Fibroblast of peridontal ligament (primary cell): ENCODE results near the gene NBEAL2.
A peak's percentile ranks its signal among the peaks of the same experiment; 100 is the strongest.

Experiments used
- DNase-seq: peaks from one replicate; pipeline ENCODE4 v3.0.0-alpha.2; 2010; ENCODE audit errors: extremely low read depth

Gene NBEAL2, protein sequence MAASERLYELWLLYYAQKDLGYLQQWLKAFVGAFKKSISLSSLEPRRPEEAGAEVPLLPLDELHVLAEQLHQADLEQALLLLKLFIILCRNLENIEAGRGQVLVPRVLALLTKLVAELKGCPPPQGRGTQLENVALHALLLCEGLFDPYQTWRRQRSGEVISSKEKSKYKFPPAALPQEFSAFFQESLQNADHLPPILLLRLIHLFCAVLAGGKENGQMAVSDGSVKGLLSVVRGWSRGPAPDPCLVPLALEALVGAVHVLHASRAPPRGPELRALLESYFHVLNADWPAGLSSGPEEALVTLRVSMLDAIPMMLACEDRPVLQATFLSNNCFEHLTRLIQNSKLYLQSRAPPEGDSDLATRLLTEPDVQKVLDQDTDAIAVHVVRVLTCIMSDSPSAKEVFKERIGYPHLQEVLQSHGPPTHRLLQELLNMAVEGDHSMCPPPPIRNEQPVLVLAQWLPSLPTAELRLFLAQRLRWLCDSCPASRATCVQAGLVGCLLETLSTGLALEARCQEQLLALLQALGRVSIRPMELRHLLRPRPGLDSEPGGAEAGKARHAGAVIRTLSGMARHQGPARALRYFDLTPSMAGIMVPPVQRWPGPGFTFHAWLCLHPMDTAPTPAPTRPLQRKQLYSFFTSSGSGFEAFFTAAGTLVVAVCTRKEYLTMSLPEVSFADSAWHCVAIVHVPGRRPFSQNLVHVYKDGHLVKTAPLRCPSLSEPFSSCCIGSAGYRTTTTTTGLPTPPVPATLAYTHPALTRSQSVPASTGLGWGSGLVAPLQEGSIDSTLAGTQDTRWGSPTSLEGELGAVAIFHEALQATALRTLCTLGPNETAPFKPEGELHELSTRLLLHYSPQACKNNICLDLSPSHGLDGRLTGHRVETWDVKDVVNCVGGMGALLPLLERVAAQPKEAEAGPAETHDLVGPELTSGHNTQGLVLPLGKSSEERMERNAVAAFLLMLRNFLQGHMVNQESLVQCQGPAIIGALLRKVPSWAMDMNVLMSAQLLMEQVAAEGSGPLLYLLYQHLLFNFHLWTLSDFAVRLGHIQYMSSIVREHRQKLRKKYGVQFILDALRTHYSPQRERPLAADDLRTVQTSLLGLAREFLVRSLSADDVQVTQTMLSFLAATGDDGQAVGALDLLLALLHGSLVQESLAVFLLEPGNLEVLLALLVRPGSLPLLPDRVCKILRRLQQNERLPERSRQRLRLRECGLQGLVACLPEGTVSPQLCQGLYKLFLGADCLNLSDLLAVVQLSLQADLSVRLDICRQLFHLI (N-terminal part only)

DNA sequence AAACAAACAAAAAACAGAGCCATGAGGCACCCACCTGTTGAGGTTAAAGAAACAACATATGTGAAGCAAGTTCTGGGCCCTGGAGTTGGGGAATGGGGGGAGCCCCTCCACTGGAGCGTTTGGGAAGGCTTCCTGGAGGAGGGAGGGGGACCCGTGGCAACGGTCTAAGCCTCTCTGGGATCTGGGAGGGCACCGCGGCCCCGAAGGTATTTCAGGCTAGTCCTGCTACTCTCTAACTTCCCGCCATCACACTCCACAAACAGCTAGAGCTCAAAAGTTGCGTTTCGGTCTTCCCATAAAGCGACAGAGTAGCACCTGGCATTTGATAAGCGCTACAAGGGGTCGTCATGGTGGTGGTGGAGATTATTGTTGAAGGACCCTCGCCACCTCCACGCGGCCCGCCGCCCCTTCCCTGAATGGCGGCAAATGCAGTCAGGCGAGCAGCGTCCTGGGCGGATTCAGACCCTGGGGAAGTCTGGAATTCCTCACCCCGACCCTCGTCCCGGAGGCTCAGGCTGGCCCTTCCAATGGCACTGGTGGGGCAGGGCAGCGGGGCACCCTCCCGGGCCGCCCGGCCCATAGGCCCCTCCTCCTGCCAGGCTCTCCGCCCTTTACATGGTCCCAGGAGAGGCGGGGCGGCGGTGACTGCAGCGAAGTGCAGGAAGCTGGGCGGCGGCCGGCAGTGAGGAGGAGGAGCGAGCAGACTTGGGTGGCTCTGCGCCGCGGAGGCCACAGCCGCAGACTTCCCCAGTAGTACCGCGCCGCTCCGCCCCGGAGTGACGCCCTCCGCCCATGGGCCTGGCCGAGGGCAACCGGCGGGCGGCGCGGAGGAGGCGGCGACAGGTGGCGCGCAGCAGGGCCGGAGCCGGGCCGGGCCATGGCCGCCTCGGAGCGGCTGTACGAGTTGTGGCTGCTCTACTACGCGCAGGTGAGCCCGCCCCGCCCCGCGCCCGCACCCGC lies at the start of gene NBEAL2:
NBEAL2 (plus strand) TSS at position 682 of the 960 bp plus-strand sequence; CDS start at position 878, 196 bp downstream.
- DNase-seq = peak; percentile 75

DNA sequence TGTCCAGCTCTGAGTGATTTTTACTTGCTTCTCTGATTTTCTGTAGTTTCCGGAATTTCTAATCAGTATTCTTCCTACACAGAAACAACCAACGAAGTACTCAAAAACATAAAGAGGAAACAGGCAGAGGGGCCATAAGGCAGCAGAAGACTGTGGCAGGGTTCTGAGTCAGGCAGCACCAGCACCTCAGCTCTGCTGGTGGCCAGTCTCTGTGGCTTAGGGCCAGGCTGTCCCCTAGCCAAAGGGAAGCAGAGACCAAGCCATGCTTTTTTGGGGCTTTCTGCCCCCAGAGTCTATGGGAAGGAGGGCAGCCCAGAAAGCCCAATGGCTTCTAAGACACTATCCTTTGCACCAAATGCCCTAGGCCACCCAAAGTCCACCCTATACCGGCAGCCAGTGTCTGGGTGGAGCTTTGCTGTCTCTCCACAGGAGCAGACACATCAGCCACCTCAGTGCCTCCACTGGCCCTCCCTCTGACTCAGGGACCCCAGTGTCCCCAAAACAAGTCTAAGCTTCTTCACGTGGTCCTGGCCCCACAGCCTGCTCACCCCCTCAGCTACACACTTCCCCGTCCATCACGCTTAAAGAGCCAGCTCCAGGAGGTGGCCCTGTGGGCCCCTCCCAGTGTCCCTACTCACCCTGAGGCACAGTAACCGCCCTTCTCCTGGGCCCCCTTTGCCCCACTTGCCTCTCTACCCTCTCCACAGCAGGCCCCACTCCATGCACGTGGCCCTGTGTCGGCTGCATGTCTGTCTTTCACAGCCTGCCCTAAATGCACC lies 49.1 kb upstream of the NBEAL2 start:
- DNase-seq = no peak

DNA sequence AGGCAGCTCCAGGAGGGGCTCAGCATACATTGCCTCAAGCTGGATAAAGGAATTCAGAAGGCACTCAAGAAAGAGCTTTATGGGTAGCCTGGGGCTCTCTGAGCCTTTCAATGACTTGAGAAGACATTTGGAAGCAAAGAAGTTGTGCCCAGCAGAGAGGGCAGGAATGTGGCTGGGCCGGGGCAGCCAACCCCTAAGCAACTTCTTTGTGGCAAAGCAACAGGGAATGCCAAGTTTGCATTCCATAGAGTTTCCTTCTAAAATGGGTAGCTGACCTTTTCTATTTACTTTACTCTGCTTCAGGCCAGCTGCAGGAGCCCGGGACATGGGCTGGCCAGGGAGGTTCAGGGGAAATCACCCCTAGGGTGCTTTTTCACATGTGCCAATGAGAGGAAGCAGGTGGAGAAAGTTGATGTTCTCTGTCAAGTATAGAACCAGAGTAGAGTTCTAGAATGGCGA lies 48.5 kb upstream of the NBEAL2 start:
- no peak for DNase-seq

DNA sequence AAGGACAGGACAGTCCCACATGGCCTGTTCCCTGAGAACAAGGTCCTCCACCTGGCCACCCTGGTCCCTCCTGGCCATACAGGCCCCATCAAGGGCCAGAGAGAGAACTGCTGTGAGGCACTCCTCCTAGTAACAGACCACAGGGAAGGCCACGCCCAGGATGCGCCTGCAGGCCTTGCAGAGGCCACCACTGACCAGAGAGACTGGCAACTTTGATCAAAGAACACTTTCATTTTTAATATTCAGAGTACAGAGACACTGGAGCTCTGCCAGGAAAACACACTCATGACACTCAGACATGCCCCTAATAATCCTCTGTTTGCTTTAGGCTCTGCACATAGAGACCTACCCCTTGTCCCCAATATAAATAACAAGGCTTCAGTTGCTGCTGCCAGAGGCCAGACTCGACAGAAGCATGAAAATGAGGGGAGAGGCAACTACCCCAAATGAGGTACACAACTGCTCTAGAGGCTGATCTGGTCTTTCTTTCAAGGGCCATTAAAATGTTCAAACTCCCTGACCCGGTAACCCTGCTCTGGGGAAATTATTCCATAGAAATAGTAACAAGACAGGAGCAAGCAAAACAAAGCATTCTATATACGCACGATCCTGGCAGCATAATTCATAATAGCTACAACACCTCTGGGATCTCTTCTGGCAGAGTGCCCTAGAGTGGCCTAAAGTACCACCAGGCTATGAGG lies 47.7 kb upstream of the NBEAL2 start:
- DNase-seq = no peak

DNA sequence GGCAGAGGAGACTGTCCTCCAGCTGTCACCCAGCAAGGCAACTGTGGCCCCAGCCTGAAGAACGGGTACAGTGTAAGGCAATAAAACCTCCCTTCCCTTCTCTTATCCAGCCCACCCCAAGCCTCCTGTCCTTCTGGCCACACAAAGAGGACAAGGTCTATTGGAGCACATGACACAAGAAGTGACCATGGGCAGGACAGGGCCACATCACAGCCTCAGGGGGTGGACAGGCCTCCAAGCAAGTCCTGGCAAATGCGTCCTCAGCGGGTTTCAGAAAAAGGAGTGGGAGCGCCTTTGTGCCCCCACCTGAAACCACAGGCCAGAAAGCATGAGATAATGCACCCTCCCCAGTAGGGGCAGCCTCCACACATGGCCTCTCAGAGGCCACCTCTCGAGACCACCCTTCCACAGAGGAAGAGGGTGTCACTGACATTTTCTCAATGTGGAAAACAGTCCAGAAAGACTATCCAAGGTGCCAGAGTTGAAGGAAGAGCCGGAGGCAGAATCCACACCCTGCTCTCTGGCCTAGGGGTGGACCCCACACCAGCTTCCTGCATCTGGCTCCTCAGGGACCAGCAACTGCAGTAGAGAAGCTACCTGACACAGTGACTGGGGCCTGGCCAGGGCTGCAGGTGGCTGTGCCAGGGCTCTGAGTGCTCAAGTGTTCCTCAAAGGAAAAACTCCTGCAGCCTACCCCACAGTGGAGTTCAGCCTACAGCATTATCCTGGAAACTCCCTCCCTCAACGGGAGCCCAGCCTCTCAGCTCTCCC lies 46.8 kb upstream of the NBEAL2 start:
- DNase-seq = no peak

DNA sequence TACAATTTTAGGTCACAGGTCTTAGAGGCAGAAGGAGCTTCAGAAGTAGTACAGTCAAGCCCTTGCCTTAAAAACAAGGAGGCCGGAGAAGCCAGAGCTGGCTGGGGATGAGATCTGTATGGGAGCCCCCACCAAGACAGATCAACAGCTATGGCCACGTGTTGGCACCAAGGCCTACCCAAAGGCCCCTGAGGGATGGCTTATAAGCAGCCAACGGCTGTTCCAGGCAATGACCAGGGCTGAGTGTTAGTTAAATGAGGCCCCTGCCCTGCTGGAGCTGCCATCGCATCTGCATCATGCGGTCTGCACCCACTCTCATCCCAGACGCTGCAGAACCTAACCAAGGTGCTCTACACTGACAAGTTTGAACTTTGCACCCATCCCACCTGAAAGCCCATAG lies 46.2 kb upstream of the NBEAL2 start:
- no peak for DNase-seq

DNA sequence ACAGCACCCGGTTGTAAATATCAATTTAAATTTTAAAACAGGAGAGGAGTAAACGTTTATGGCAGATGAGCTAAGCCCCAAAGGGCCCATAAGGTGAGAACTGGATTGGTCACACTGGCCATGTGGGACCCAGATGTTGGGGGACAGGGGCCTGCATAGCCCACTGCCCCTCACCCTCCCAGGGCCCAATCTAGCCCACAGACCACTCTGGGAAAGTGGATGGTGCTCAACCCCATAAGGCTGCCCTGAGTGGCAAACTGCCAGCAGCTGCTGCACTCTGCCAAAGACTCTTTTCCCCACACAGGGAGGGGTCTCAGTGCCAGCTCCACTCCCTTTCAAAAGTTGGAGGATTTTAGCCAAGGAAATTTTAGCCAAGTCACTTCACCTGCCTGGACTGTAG lies 45.4 kb upstream of the NBEAL2 start:
- no peak for DNase-seq

DNA sequence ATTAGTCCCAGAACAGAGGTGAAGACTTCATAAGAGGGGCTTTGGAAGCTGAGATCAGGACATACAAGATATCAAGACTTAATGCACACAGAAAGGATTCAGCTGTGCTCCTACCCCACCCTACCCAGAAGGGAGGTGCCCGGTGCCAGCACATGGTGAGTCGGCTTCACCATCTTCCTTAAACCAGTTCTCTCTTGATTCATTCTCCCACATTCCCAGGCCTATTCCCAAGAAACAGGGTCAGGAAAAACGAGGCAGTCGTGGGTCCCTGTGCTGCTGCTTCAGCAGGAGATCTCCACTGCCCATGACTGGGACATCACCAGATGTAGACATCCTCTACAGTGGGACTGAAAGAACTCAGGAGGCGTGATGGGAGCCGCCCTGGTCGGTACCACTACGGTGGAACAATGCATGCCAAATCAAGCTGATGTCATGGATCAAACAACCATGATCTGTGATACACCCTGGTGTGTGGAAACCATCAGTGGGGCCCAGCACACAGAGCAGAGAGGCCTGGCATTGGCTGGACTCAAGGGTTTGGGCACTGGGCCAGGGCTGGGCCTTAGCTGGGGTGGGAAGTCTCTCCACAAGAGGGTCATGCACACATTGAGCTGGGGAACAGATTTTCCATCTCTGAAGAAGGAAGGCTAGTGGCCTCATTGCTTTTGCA lies 44.8 kb upstream of the NBEAL2 start:
- peak; percentile 35 for DNase-seq

DNA sequence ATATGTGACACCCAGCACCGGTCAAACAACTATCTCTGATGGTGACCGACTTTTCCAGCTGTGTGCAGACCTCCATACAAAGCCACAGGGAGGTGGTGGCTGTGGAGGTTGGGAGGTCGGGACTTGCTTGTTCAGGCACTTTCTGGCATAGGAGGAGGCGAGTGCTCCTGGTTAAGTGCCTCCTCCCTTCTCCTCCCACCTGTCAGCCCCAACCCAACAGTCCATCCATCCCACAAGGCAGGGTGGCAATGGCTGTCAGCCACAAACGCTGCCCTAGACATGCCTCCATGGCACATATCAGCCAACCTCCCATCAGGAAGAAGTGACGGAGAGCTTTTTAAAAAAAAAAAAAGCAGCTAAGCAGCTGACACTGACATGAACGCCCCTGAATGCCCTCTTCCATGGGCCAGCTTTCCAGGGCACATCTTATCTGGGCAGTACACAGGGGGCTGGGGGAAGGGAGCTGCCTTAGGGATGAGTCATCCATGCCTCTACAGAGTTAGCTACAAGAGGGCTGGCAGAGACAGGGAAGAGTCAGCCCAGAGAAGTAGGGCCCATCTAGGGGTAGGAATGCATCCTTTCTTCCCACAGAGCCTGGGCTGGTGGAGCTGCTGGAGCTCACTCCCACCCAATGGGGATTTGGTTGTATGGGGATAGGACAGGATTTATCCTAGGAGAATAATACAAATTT lies 44.2 kb upstream of the NBEAL2 start:
- peak; percentile 94 for DNase-seq

DNA sequence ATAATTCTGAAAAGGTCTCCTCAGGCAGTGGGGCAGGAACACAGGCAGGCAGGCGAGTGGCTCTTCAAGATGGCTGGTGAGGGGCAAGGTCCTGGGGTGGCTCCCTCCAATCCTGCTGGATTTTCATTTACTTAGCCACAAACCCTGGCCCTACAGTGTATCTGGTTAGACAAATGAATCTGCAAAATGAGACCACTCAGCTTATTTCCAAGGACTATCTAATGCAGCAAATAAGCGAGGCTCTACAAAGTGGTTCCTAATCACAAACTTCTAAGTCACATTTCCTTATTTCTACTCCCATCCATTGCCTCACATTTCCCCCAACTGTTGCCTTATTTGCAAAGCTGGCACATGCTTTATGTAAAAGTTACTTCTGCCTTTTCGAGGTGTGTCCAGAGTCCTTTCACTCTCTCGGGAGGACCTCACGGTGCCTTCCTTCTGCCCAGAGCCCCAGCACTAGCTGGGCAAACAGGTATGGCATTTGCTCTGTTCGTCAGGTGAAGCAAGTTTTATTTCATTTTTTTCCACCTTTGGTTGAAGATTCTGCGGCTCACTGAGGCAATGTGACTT lies 43.4 kb upstream of the NBEAL2 start:
- no peak for DNase-seq

DNA sequence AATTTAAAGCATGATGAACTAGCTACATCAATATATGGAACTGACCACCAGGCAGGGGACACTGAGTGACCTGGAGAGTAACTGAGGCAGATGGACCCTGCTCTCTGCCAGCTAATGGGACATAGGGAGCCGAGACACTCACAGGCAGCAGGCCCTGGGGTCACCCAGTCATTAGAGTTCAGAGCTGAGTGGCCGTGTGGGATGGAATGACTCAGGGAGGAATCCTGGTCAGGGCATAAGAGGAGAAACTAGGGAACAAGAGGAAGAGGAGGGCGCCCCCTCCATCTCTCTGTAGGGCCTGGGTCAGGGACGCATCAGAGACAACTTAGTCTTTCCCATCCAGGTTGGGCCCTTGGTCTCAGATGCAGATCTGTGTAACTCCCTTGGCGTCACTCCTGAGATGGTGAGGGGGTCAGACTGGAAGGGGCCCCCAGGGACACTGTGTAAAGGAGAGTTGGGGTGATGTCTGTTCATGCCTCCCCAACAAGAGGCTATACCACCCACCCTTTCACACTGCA lies 42.7 kb upstream of the NBEAL2 start:
- no peak for DNase-seq

DNA sequence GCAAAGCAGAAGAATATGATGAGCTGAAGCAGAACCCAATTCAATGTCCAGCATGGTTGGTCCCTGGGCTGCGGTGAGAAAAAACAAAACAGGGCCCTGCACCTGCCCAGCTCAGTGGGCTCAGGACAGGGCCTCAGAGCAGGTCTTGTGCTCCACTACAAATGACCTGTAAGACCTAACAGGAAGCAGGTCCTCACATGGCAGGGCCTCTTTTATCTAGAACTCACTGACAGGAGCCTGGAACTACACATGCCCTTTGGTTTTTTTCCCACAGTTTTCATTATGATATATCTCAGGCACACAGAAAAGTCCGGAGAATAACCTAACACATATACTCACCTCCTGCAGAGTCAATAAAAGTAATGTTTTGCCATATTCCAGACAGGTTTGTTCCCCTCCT lies 41.3 kb upstream of the NBEAL2 start:
- no peak for DNase-seq

DNA sequence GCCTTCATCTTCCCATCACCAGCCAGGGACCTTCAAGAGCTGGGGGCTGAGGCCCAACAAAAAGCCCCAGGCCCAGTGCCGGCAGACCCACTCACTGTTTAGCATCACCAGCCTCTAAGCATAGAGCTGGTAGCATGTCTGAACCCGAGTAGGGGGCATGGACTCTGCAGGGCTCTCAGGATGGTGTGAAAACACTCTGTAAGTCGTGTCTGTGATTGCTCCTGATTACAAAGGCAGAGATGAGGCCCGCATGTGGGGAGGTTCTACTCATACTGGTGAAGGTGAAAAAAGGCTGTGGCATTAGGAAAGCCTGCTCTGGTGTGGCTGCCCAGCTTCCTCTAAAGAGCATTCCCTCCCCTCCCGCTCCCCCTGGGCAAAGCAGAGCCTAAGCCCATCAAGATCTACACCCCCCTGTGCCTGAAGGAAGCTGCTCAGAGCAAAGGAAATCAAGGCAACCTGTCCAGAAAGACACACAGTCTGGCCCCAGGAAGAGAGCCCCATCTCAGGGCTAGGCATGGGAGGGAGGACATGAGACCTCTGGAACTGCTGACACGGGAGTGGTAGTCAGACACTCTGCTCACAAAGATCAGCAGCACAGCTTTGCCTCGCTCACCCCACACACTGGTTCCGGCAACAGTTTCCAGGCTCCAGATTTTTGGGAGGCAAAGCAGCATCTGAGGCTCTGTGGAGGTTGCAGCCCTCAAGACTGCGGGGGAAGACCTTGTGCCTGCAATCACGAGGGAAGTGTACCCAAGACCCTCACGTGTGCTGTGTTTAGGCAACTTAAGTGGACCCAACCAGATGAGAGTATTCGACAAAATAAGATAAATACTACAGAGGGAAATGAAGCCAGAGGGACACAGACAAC lies 39.7 kb upstream of the NBEAL2 start:
- no peak for DNase-seq

DNA sequence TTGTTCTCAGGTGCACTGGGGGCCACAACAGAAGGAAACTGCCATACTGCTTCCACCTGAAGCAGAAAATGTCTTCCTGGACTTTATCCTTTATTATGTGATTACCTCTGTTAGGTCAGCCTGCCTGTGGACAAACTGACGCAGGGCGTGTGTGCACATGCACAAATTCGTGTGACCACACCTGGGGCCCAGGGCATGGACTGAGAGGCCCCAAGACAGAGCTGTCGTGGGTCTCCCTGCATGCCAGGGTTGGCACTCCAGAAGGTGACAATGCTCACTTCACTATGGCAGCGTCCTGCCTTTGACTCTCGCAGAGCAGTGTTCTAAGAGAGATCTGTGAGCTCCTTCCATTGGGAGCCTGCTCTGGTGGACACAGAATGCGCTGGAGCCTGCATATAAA lies 37.4 kb upstream of the NBEAL2 start:
- DNase-seq = no peak

DNA sequence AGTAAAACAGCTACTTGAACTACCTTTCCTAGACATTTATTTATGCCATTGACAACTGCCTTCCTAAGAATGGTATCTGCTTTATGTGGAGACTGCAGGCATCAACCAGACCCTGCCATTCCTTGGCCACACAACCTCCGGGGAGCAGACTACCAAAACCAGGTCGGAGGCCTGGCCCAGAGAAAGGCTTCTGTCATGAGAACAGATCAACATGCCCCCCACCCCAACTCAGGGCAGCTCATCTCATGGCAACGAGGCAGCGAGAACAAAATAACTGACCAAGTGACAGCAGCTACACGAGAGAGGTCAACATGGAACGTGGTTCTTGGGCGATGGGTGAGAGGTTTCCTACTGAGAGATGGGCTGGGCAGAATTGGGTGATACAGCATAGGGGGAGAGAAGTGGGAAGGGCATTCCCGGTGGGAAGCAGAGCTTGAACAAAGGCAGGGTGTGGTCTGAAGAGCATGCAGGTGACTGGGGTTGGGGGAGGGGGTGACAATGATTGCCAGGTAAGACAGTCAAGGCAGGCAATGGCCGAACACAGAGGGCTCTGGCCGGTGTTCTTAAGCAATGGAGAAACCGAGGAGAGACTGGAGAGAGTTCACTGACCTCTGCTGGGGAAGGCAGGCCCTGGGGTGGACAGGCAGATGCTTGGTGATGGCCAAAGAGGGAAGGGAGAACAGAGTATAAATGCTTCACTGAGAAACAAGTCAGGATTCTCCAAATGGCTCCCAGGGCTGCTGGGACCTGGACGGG lies 36.8 kb upstream of the NBEAL2 start:
- no peak for DNase-seq
